Neural progenitor cell (in vitro differentiated cells): ENCODE measurements around the gene KRT9.

Experiments
- CTCF ChIP-seq: fragments of 200-600 bp; sonication (generic); IDR thresholded peaks from 2 replicates; pipeline ENCODE4 v1.5.1; 2017; ENCODE audit warnings: antibody characterized with exemption, mild to moderate bottlenecking
- EZH2 ChIP-seq: fragments of 200-600 bp; sonication (generic); IDR thresholded peaks from 2 replicates; pipeline ENCODE4 v1.6.1; 2017; ENCODE audit warnings: antibody characterized with exemption, mild to moderate bottlenecking, moderate library complexity
- EZH2phosphoT487 ChIP-seq: fragments of 200-600 bp; sonication (generic); IDR thresholded peaks from 2 replicates; pipeline ENCODE4 v1.6.1; 2017; ENCODE audit warnings: antibody characterized with exemption

- TF ChIP-seq CTCF, result no peak
- TF ChIP-seq EZH2phosphoT487, result no peak
- TF ChIP-seq EZH2, result no peak
Measured at GRCh38 chr17:41534899-41535546, 36.8 kb downstream of the KRT9 start.
